HCT116 (cell line): Measurements from ENCODE around the gene IARS1. TPM values are rescaled to one million over a fixed set of nuclear protein-coding genes. Genes with fewer than 3 reads are reported as not detected.
A peak's percentile ranks its signal among the peaks of the same experiment; 100 is the strongest.

ENCODE experiments used
- ATAC-seq: fragments of 200-7000 bp; cut with Tn5 transposase; 2 replicates; pipeline ENCODE4 v1.9.1; 2020; ENCODE audit warnings: mild to moderate bottlenecking, moderate library complexity
- BruUV-seq: library from RNA; stranded (reverse); fragments of 400-500 nt; replicated peaks from 2 replicates; lab custom pipeline; 2021; lab: Mats Ljungman, UMichigan
- CTCF ChIA-PET: fragments of 300-600 bp; sonication (Branson Sonifier 250); formaldehyde crosslinking; loops from one replicate; lab custom pipeline; 2021; ENCODE audit warnings: antibody characterized with exemption; lab: Charles Lee
- POLR2A ChIA-PET: fragments of 300-600, 350-600 bp; sonication (Branson Sonifier 250); formaldehyde crosslinking; loops from one replicate; lab custom pipeline; 2021; ENCODE audit warnings: antibody characterized with exemption; lab: Charles Lee
- RAD21 ChIA-PET, 2 experiments: fragments of 300-600 bp; sonication (Branson Sonifier 250); formaldehyde crosslinking; loops; one replicate each; lab custom pipeline; 2023; ENCODE audit warnings: low total read pairs in 2 of 2; ENCODE audit not compliant: uncharacterized antibody in 2 of 2, unreplicated experiment in 2 of 2, low non-redundant PET in 1 of 2; lab: Charles Lee
- DNase-seq: peaks from one replicate; pipeline ENCODE4 v3.0.0-alpha.2; 2010; ENCODE audit warnings: low read depth, low spot score
- H2AFZ ChIP-seq: fragments of 200-600 bp; shearing (Covaris generic), sonication (generic); 2 replicates; pipeline ENCODE4 v1.6.1; 2017; ENCODE audit warnings: low read depth, mixed run types, mixed read lengths, antibody characterized with exemption, low read length; ENCODE audit not compliant: poor library complexity, severe bottlenecking
- H3K27ac ChIP-seq: 2 replicates; pipeline ENCODE4 v1.5.1; 2012; ENCODE audit warnings: low read depth, low read length
- H3K27me3 ChIP-seq: fragments of 200-600 bp; sonication (generic); 2 replicates; pipeline ENCODE4 v1.6.1; 2016; ENCODE audit warnings: mixed run types, low read length, mixed read lengths; ENCODE audit not compliant: insufficient read depth
- H3K36me3 ChIP-seq, 2 experiments: fragments of 200-500 bp in 1 of 2; fragments of 200-600 bp in 1 of 2; sonication (Bioruptor generic) in 1 of 2; sonication (generic) in 1 of 2; 2 replicates each; pipeline versions ENCODE4 v1.5.1 to v1.6.1; 2014 to 2016; ENCODE audit warnings: low read length in 2 of 2, inconsistent platforms in 1 of 2, mixed read lengths in 1 of 2, mixed run types in 1 of 2; ENCODE audit not compliant: insufficient read depth in 2 of 2, control insufficient read depth in 1 of 2
- H3K4me1 ChIP-seq, 2 experiments: fragments of 200-600 bp in 1 of 2; sonication (generic) in 1 of 2; 2 replicates each; pipeline versions ENCODE4 v1.5.1 to v1.6.1; 2012 to 2017; ENCODE audit warnings: low read length in 2 of 2, inconsistent platforms in 1 of 2, mild to moderate bottlenecking in 1 of 2, mixed read lengths in 1 of 2, mixed run types in 1 of 2, moderate library complexity in 1 of 2; ENCODE audit not compliant: insufficient read depth in 2 of 2, control insufficient read depth in 1 of 2
- H3K4me2 ChIP-seq: fragments of 200-600 bp; sonication (generic); 2 replicates; pipeline ENCODE4 v1.6.1; 2017; ENCODE audit warnings: mixed run types, low read length, mixed read lengths
- H3K4me3 ChIP-seq, 2 experiments: fragments of 200-600 bp in 1 of 2; sonication (generic) in 1 of 2; replicated peaks in 1 of 2; 2 replicates each; pipeline ENCODE4 v1.5.1; 2011 to 2016; ENCODE audit warnings: low read length in 2 of 2, control low read depth in 1 of 2, low read depth in 1 of 2, mild to moderate bottlenecking in 1 of 2, mixed read lengths in 1 of 2, mixed run types in 1 of 2
- H3K79me2 ChIP-seq: fragments of 200-600 bp; sonication (generic); 2 replicates; pipeline ENCODE4 v1.6.1; 2017; ENCODE audit warnings: mild to moderate bottlenecking, mixed run types, low read length, moderate library complexity, mixed read lengths; ENCODE audit not compliant: insufficient read depth
- H3K9ac ChIP-seq: fragments of 200-600 bp; sonication (generic); 2 replicates; pipeline ENCODE4 v1.6.1; 2016; ENCODE audit warnings: low read length, mixed read lengths
- H3K9me2 ChIP-seq: fragments of 200-600 bp; sonication (generic), shearing (Covaris generic); 2 replicates; pipeline ENCODE4 v1.6.1; 2017; ENCODE audit warnings: mixed run types, mild to moderate bottlenecking, moderate library complexity; ENCODE audit not compliant: insufficient read depth
- H3K9me3 ChIP-seq, 2 experiments: fragments of 200-500 bp in 1 of 2; fragments of 200-600 bp in 1 of 2; sonication (Bioruptor generic) in 1 of 2; sonication (generic) in 1 of 2; 2 replicates each; pipeline ENCODE4 v1.6.1; 2014 to 2017; ENCODE audit warnings: low read length in 2 of 2, mixed read lengths in 2 of 2, inconsistent platforms in 1 of 2, low read depth in 1 of 2, mild to moderate bottlenecking in 1 of 2, mixed run types in 1 of 2, moderate library complexity in 1 of 2; ENCODE audit not compliant: control insufficient read depth in 1 of 2, insufficient read depth in 1 of 2
- H4K20me1 ChIP-seq: fragments of 200-600 bp; sonication (generic), shearing (Covaris generic); 2 replicates; pipeline ENCODE4 v1.6.1; 2017; ENCODE audit warnings: mixed run types, mild to moderate bottlenecking, moderate library complexity; ENCODE audit not compliant: insufficient read depth
- ATF3 ChIP-seq: IDR thresholded peaks from 2 replicates; pipeline ENCODE4 v1.6.1; 2012
- CBX3 ChIP-seq: IDR thresholded peaks from 2 replicates; pipeline ENCODE4 v1.6.1; 2012; ENCODE audit warnings: low read depth
- EGR1 ChIP-seq: IDR thresholded peaks from 2 replicates; pipeline ENCODE4 v1.6.1; 2012; ENCODE audit warnings: low read depth
- ELF1 ChIP-seq: IDR thresholded peaks from 2 replicates; pipeline ENCODE4 v1.6.1; 2012; ENCODE audit warnings: low read depth, borderline replicate concordance
- EZH2 ChIP-seq: fragments of 200-600 bp; sonication (generic); IDR thresholded peaks from 2 replicates; pipeline ENCODE4 v1.6.1; 2017; ENCODE audit warnings: antibody characterized with exemption, mixed run types
- EZH2phosphoT487 ChIP-seq: fragments of 200-600 bp; IDR thresholded peaks from 2 replicates; pipeline ENCODE4 v1.6.1; 2018; ENCODE audit warnings: antibody characterized with exemption, borderline replicate concordance
- FOSL1 ChIP-seq: IDR thresholded peaks from 2 replicates; pipeline ENCODE4 v1.6.1; 2012; ENCODE audit warnings: low read depth
- JUND ChIP-seq: IDR thresholded peaks from 2 replicates; pipeline ENCODE4 v1.6.1; 2012
- MAX ChIP-seq: IDR thresholded peaks from 2 replicates; pipeline ENCODE4 v1.6.1; 2012
- POLR2A ChIP-seq: IDR thresholded peaks from 2 replicates; pipeline ENCODE4 v1.7.0; 2011; ENCODE audit warnings: borderline replicate concordance; ENCODE audit not compliant: insufficient read depth, insufficient read length; ENCODE audit errors: extremely low read depth
- POLR2AphosphoS5 ChIP-seq: IDR thresholded peaks from 2 replicates; pipeline ENCODE4 v1.6.1; 2011; ENCODE audit warnings: mild to moderate bottlenecking, low read depth, low read length, moderate library complexity
- RAD21 ChIP-seq: IDR thresholded peaks from 2 replicates; pipeline ENCODE4 v1.6.1; 2012; ENCODE audit warnings: low read depth, mild to moderate bottlenecking
- REST ChIP-seq: IDR thresholded peaks from 2 replicates; pipeline ENCODE4 v1.6.1; 2012; ENCODE audit warnings: low read depth
- SIN3A ChIP-seq: IDR thresholded peaks from 2 replicates; pipeline ENCODE4 v1.6.1; 2012; ENCODE audit warnings: low read depth
- SP1 ChIP-seq: IDR thresholded peaks from 2 replicates; pipeline ENCODE4 v1.6.1; 2012; ENCODE audit warnings: low read depth
- SRF ChIP-seq: IDR thresholded peaks from 2 replicates; pipeline ENCODE4 v1.6.1; 2012; ENCODE audit warnings: low read depth
- ZFX ChIP-seq: fragments of 450-650 bp; IDR thresholded peaks from 2 replicates; pipeline ENCODE4 v1.6.1; 2017
- ZNF274 ChIP-seq: fragments of 200-500 bp; sonication (Bioruptor generic); IDR thresholded peaks from 2 replicates; pipeline ENCODE4 v1.6.1; 2014; ENCODE audit warnings: mild to moderate bottlenecking, low read depth, low read length, inconsistent platforms
- intact Hi-C: fragments of 100-400 bp; cut with micrococcal nuclease; formaldehyde crosslinking; loops from 2 replicates; pipeline ENCODE4 v1.10.0; 2022
- total RNA-seq: library from RNA; stranded (reverse); gene quantifications from one replicate; pipeline ENCODE4 v1.2.1, GENCODE V29; 2021; ENCODE audit not compliant: unreplicated experiment

The IARS1 gene
- total RNA-seq, 1 experiment from 2014 or later: 279 TPM

DNA sequence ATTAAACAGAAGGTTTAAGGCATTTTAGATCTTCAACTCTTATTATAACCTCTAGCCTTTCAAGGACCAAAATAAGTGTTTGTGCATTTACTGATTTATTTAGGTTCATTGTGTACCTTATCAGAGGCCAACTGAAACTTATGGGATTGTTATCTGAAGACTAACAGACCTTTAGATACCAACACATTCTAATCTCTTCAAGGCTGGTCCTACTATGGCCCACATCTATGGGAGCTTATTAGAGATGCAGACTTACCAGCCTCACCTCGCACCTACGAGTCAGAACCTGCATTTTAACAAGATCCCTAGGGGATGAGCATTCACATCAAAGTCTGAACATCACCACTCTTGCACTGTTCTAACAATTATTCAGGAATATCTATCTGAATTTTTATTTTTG, 1.9 kb downstream of the IARS1 start:
- TF ChIP-seq POLR2A: no peak
- no peak for TF ChIP-seq FOSL1
- Histone ChIP-seq H3K9me3 (no peaks in the 10 kb centered on the region), H3K4me1 (peaks cover 6 to 22% of the 10 kb centered on the region in 2 experiments; a peak in 3 of 4 replicates), H2AFZ (no peak overlapping the region), H3K36me3 (peaks cover 18 to 41% of the 10 kb centered on the region in 2 experiments), H4K20me1 (peaks cover 25% of the 10 kb centered on the region; the same call in 1 of the 2 replicates), H3K27ac (no peak overlapping the region), H3K9me2 (no peaks in the 10 kb centered on the region), H3K4me3 (0 out of 4 replicates have a peak overlapping the region, but pooled peaks have one; percentile 73 to 92), H3K27me3 (no peaks in the 10 kb centered on the region), H3K4me2 (peak overlapping the region; percentile 86; the same call in 1 of the 2 replicates), H3K9ac (no peak overlapping the region), H3K79me2 (peaks cover 80% of the 10 kb centered on the region)
- CTCF ChIA-PET: no interaction called here
- no TSS peak for BruUV-seq
- ATAC-seq (no peak), DNase-seq (no peak)
- POLR2A ChIA-PET: interaction anchor here (1.1 to 1.2 kb wide), 2 partner anchors 14 to 16 kb away, joined by 3 to 5 read pairs; no protein-coding TSS in a partner anchor
- intact Hi-C loops: no loop called here
- RAD21 ChIA-PET: no interaction called here

GRCh38 chr9:92290785-92291429, 2.6 kb downstream of the IARS1 start:
- H3K9ac ChIP-seq: no peak overlapping the region
- H3K79me2 ChIP-seq: peaks cover 86% of the 10 kb centered on the region
- no peak overlapping the region for H3K27ac ChIP-seq
- BruUV-seq: no TSS peak
- POLR2A ChIA-PET: interaction anchor here (0.8 to 1.2 kb wide), 2 partner anchors 11 to 15 kb away, joined by 3 to 5 read pairs; no protein-coding TSS in a partner anchor
- no peak for ATAC-seq
- H3K9me2 ChIP-seq: no peaks in the 10 kb centered on the region
- H3K27me3 ChIP-seq: no peaks in the 10 kb centered on the region
- peaks cover 6 to 22% of the 10 kb centered on the region in 2 experiments; a peak in 3 of 4 replicates for H3K4me1 ChIP-seq
- peaks cover 25% of the 10 kb centered on the region; the same call in 1 of the 2 replicates for H4K20me1 ChIP-seq
- CTCF ChIA-PET: no interaction called here
- RAD21 ChIA-PET: no interaction called here
- H3K4me2 ChIP-seq: no peak overlapping the region
- H3K36me3 ChIP-seq: peaks cover 18 to 44% of the 10 kb centered on the region in 2 experiments
- H3K9me3 ChIP-seq: no peaks in the 10 kb centered on the region
- no peak overlapping the region for H3K4me3 ChIP-seq
- intact Hi-C loops: no loop called here
- H2AFZ ChIP-seq: no peak overlapping the region
- DNase-seq: no peak
- no peak for TF ChIP-seq POLR2AphosphoS5
- no peak for TF ChIP-seq POLR2A
- TF ChIP-seq MAX: no peak
- no peak for TF ChIP-seq CBX3
- no peak for TF ChIP-seq ZNF274
- no peak for TF ChIP-seq SRF
- TF ChIP-seq RAD21: no peak
- TF ChIP-seq ZFX: no peak
- no peak for TF ChIP-seq EGR1
- TF ChIP-seq ELF1: no peak
- no peak for TF ChIP-seq REST
- TF ChIP-seq JUND: no peak
- TF ChIP-seq EZH2: no peak
- no peak for TF ChIP-seq FOSL1
- no peak for TF ChIP-seq SP1
- no peak for TF ChIP-seq SIN3A
- no peak for TF ChIP-seq ATF3
- TF ChIP-seq EZH2phosphoT487: no peak
